Uterus (tissue), 2 donors: Measurements from ENCODE around the gene THSD4.

Experiments used
- POLR2A ChIP-seq, 2 donors: fragments of 450-650 bp; IDR thresholded peaks; one replicate each; pipeline ENCODE4 v1.6.1; 2016; ENCODE audit warnings: antibody characterized with exemption in 2 of 2, mild to moderate bottlenecking in 1 of 2, moderate library complexity in 1 of 2
- TF ChIP-seq, protein P1 (sequence below), 4 experiments: fragments of 200-600 bp in 2 of 4; fragments of 450-650 bp in 2 of 4; sonication (generic) in 2 of 4; IDR thresholded peaks; one replicate each; pipeline ENCODE4 v1.5.1; 2016 to 2019; ENCODE audit warnings: antibody characterized with exemption in 4 of 4, mild to moderate bottlenecking in 2 of 4, moderate library complexity in 1 of 4

DNA sequence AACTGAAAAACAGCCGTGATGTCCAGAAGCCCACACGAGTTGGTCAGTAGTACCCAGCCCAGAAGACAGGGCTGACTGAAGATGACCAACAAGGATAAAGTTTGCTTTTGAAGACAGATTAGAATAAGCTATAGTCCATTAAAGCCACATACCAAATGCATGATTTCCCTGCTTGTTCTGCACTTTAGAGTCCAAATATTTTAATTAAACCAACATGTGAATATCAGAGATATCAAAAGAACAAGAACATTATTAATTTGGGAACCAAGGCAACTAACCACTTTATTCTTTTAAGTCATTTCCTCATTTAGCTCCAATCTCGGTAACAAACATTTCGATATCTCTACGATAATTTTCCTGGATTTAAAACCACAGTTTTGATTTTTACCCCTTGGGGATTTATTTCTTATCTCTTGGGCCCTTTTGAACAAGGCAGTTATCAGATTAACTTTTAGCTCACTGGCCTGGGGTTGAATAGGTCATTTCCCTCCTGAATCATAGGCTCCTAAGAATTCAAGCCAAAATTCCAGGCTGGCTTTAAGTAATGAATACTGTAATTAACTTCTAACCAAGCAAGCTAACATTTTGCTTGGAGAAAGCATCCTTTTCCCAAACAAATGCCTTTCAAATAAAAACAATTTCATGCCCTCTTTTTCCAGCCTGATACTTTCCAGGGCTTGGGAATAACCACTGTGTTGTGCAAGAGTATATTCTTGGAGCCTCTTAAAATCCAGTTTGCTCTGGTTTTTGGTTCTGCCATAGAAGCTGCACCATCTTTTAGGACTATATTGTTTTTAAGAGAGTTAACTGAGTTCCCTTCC is 592.2 kb downstream of the THSD4 start:
- TF ChIP-seq, protein P1, sequence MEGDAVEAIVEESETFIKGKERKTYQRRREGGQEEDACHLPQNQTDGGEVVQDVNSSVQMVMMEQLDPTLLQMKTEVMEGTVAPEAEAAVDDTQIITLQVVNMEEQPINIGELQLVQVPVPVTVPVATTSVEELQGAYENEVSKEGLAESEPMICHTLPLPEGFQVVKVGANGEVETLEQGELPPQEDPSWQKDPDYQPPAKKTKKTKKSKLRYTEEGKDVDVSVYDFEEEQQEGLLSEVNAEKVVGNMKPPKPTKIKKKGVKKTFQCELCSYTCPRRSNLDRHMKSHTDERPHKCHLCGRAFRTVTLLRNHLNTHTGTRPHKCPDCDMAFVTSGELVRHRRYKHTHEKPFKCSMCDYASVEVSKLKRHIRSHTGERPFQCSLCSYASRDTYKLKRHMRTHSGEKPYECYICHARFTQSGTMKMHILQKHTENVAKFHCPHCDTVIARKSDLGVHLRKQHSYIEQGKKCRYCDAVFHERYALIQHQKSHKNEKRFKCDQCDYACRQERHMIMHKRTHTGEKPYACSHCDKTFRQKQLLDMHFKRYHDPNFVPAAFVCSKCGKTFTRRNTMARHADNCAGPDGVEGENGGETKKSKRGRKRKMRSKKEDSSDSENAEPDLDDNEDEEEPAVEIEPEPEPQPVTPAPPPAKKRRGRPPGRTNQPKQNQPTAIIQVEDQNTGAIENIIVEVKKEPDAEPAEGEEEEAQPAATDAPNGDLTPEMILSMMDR (IDR thresholded peaks at IDR 0.05), result no peak
- TF ChIP-seq POLR2A (IDR thresholded peaks at IDR 0.05), result no peak
